ENCODE results near the gene KCNK7.

KCNK7 gene

DNA sequence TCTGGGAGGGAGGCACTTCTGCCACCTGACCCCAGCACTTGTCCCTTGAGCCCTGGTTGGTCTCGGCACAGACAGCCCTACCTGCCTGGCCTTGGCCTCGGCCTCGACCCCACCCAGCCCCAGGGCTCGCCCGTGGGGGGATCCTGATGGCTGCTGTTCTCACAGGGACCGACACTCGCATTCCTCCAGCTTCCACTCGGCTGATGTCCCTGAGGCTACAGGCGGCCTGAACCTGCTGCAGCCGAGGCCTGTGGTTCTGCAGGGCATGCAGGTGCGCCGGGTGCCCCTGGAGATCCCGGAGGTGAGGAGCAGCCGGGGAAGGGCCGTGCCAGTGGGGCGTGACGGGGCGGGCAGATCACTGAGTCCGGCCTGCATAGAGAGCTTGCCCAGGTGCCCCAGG is 25.1 kb upstream of the KCNK7 start:
- TF ChIP-seq, protein P1, sequence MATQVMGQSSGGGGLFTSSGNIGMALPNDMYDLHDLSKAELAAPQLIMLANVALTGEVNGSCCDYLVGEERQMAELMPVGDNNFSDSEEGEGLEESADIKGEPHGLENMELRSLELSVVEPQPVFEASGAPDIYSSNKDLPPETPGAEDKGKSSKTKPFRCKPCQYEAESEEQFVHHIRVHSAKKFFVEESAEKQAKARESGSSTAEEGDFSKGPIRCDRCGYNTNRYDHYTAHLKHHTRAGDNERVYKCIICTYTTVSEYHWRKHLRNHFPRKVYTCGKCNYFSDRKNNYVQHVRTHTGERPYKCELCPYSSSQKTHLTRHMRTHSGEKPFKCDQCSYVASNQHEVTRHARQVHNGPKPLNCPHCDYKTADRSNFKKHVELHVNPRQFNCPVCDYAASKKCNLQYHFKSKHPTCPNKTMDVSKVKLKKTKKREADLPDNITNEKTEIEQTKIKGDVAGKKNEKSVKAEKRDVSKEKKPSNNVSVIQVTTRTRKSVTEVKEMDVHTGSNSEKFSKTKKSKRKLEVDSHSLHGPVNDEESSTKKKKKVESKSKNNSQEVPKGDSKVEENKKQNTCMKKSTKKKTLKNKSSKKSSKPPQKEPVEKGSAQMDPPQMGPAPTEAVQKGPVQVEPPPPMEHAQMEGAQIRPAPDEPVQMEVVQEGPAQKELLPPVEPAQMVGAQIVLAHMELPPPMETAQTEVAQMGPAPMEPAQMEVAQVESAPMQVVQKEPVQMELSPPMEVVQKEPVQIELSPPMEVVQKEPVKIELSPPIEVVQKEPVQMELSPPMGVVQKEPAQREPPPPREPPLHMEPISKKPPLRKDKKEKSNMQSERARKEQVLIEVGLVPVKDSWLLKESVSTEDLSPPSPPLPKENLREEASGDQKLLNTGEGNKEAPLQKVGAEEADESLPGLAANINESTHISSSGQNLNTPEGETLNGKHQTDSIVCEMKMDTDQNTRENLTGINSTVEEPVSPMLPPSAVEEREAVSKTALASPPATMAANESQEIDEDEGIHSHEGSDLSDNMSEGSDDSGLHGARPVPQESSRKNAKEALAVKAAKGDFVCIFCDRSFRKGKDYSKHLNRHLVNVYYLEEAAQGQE (IDR thresholded peaks at IDR 0.05; ENCODE audit: insufficient read depth in 1 of 2, low read depth in 2 of 2, low read length in 2 of 2), result no peak
- no peak for TF ChIP-seq SIN3A (IDR thresholded peaks at IDR 0.05; ENCODE audit: borderline replicate concordance, insufficient read depth, low read length)
- TF ChIP-seq TAF1 (IDR thresholded peaks at IDR 0.05; ENCODE audit: borderline replicate concordance, insufficient read depth, low read length), result no peak
- no peak for TF ChIP-seq FOXP2 (optimal IDR thresholded peaks at IDR 0.05; ENCODE audit: borderline replicate concordance, extremely low read depth, extremely low read length, insufficient read depth)
- TF ChIP-seq POLR2AphosphoS5 (IDR thresholded peaks at IDR 0.05; ENCODE audit: low read depth, low read length), result no peak

DNA sequence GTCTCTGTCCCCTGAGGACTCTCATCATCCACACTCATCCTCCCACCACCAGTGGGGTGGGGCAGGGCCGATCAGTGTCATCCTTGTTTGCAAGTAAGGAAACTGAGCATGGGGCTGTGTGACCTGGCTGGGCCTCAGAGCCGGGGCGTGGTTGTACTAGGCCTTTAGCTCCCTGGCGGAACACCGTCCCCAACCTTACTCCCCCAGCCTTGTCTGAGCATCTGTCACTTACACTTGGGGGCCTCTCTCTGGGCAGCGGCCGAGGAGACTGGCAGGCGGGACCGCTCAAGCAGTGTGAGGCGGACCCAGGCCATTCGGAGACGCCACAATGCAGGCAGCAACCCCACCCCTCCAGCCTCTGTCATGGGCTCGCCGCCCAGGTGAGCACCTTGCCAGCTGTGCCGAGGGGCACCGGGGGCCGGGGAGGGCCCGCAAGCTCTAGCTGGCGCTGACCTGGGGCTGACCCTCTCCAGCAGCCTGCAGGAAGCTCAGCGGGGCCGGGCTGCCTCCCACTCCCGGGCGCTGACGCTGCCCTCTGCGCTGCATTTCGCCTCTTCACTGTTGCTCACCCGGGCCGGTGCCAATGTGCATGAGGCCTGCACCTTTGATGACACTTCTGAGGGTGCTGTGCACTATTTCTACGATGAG is 23.8 kb upstream of the KCNK7 start:
- TF ChIP-seq SIN3A (IDR thresholded peaks at IDR 0.05; ENCODE audit: borderline replicate concordance, insufficient read depth, low read length) (no peak), TAF1 (IDR thresholded peaks at IDR 0.05; ENCODE audit: borderline replicate concordance, insufficient read depth, low read length) (no peak), POLR2AphosphoS5 (IDR thresholded peaks at IDR 0.05; ENCODE audit: low read depth, low read length) (no peak)

DNA sequence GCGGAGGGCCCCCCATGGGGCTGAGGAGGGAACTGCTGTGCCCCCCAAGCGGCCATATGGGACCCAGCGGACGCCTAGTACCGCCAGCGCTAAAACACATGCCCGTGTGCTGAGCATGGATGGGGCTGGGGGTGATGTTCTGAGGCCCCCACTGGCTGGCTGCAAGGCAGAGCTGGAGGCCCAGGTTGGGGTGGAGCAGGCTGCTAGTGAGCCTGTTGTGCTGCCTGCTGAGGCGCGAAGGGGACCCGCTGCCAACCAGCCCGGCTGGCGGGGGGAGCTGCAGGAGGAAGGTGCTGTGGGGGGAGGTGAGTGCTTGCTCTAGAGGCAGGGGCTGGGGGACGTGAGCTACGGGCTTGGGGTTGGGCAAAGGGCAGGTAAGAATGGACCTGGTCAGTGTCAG is 23.2 kb upstream of the KCNK7 start:
- TF ChIP-seq TAF1 (IDR thresholded peaks at IDR 0.05; ENCODE audit: borderline replicate concordance, insufficient read depth, low read length) (no peak), POLR2AphosphoS5 (IDR thresholded peaks at IDR 0.05; ENCODE audit: low read depth, low read length) (no peak), FOXP2 (optimal IDR thresholded peaks at IDR 0.05; ENCODE audit: borderline replicate concordance, extremely low read depth, extremely low read length, insufficient read depth) (no peak), SIN3A (IDR thresholded peaks at IDR 0.05; ENCODE audit: borderline replicate concordance, insufficient read depth, low read length) (no peak)
- TF ChIP-seq, protein P1 (IDR thresholded peaks at IDR 0.05; ENCODE audit: insufficient read depth in 1 of 2, low read depth in 2 of 2, low read length in 2 of 2), result no peak

DNA sequence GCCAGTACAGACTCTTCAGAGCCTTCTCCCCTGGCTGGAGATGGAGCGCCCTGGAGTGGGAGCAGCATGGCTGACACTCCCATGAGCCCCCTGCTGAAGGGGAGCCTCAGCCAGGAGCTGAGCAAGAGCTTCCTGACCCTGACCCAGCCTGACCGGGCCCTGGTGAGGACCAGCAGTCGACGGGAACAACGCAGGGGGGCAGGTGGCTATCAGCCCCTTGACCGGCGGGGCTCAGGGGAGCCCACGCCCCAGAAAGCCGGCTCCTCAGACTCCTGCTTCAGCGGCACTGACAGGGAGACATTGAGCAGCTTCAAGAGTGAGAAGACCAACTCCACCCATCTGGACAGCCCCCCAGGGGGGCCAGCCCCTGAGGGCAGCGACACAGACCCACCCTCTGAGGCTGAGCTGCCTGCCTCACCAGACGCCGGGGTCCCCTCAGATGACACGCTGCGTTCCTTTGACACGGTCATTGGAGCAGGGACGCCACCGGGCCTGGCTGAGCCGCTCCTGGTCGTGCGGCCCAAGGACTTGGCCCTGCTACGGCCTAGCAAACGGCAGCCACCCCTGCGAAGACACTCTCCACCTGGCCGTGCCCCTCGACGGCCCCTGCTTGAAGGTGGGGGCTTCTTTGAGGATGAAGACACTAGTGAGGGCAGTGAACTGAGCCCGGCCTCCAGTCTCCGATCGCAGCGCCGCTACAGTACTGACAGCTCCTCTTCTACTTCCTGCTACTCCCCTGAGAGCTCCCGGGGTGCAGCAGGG is 22.6 kb upstream of the KCNK7 start:
- no peak for TF ChIP-seq FOXP2 (optimal IDR thresholded peaks at IDR 0.05; ENCODE audit: borderline replicate concordance, extremely low read depth, extremely low read length, insufficient read depth)
- TF ChIP-seq TAF1 (IDR thresholded peaks at IDR 0.05; ENCODE audit: borderline replicate concordance, insufficient read depth, low read length), result no peak
- no peak for TF ChIP-seq POLR2AphosphoS5 (IDR thresholded peaks at IDR 0.05; ENCODE audit: low read depth, low read length)
- TF ChIP-seq, protein P1 (IDR thresholded peaks at IDR 0.05; ENCODE audit: insufficient read depth in 1 of 2, low read depth in 2 of 2, low read length in 2 of 2), result no peak
- TF ChIP-seq SIN3A (IDR thresholded peaks at IDR 0.05; ENCODE audit: borderline replicate concordance, insufficient read depth, low read length), result no peak

DNA sequence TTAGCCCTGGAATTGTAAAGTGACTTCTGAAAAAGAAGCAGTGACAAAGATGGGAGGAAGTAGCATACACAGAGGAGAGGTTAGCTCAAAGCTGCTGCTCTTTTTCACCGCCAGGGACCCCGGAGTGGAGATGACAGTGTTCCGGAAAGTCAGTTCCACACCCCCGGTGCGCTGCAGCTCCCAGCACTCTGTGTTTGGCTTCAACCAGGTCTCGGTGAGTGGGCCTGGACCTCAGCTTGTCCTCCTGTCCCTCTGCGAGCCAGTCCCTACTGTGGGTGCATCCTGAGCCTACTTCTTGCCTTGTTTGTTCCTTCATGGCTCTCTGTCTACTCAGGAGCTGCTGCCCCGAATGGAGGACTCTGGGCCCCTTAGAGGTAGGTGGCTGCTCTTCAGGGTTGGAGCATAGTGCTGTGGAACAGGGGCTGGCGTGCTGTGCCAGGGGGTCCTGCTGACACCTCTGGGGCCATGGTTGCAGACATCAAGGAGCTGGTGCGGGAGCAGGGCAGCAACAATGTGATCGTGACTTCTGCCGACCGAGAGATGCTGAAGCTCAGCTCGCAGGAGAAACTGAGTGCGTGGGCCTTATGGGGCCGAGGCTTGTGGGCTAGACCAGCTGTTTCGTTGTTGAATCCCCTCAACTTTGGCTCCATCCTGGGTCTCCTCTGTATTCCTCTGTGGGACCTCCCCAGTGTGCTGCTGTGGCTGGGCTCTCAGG is 21.7 kb upstream of the KCNK7 start:
- TF ChIP-seq FOXP2 (optimal IDR thresholded peaks at IDR 0.05; ENCODE audit: borderline replicate concordance, extremely low read depth, extremely low read length, insufficient read depth) (no peak), POLR2AphosphoS5 (IDR thresholded peaks at IDR 0.05; ENCODE audit: low read depth, low read length) (no peak), TAF1 (IDR thresholded peaks at IDR 0.05; ENCODE audit: borderline replicate concordance, insufficient read depth, low read length) (no peak), SIN3A (IDR thresholded peaks at IDR 0.05; ENCODE audit: borderline replicate concordance, insufficient read depth, low read length) (no peak)
- TF ChIP-seq, protein P1 (IDR thresholded peaks at IDR 0.05; ENCODE audit: insufficient read depth in 1 of 2, low read depth in 2 of 2, low read length in 2 of 2), result no peak

Measured in PFSK-1 (cell line).